RCC 7860 (cell line): ENCODE data around the gene LARGE2.

Experiments
- DNase-seq: peaks from one replicate; pipeline ENCODE4 v3.0.0-alpha.2; 2015; ENCODE audit warnings: low spot score
- FAIRE-seq: peaks from 2 replicates; lab custom pipeline; 2012; peaks lifted over from hg19 to GRCh38; lab: Jason Lieb, UNC

The LARGE2 gene

GRCh38 chr11:45927684-45928413 lies 5.4 kb downstream of the LARGE2 start:
- no peak for FAIRE-seq
- DNase-seq, result no peak

- FAIRE-seq, result no peak
- DNase-seq, result no peak
These were observed 6.2 kb downstream of the LARGE2 start for GRCh38 chr11:45928535-45929215.

GRCh38 chr11:45929486-45930030 lies 7.1 kb downstream of the LARGE2 start:
- FAIRE-seq, result no peak

GRCh38 chr11:45930031-45930794 lies 7.8 kb downstream of the LARGE2 start:
- DNase-seq, result no peak
- FAIRE-seq, result no peak

More at GRCh38 chr11:45929486-45930030, 7.1 kb downstream of the LARGE2 start:
- no peak for DNase-seq

GRCh38 chr11:45930951-45931570 lies 8.6 kb downstream of the LARGE2 start:
- FAIRE-seq, result no peak
- no peak for DNase-seq

GRCh38 chr11:45931739-45932138 lies 9.3 kb downstream of the LARGE2 start:
- no peak for DNase-seq
- no peak for FAIRE-seq

GRCh38 chr11:45932217-45932616 lies 9.8 kb downstream of the LARGE2 start:
- DNase-seq (no peak), FAIRE-seq (no peak)

GRCh38 chr11:45933131-45933831 lies 10.8 kb downstream of the LARGE2 start:
- FAIRE-seq, result no peak
- DNase-seq, result no peak

GRCh38 chr11:45933846-45934579 lies 11.6 kb downstream of the LARGE2 start:
- DNase-seq (no peak), FAIRE-seq (no peak)

- FAIRE-seq, result no peak
- DNase-seq, result no peak
These were observed 12.3 kb downstream of the LARGE2 start for GRCh38 chr11:45934580-45935318.

GRCh38 chr11:45935349-45936064 lies 13.1 kb downstream of the LARGE2 start:
- FAIRE-seq, result no peak
- no peak for DNase-seq

GRCh38 chr11:45936511-45937054 lies 14.1 kb downstream of the LARGE2 start:
- no peak for FAIRE-seq
- no peak for DNase-seq

GRCh38 chr11:45937916-45938315 lies 15.5 kb downstream of the LARGE2 start:
- DNase-seq (no peak), FAIRE-seq (no peak)

- FAIRE-seq, result no peak
- no peak for DNase-seq
These were observed 17.4 kb downstream of the LARGE2 start for GRCh38 chr11:45939836-45940235.

- FAIRE-seq (no peak), DNase-seq (no peak)
These were observed 18.8 kb downstream of the LARGE2 start for GRCh38 chr11:45941285-45941684.

- DNase-seq (no peak), FAIRE-seq (peak; percentile 44)
These were observed 19.9 kb downstream of the LARGE2 start for GRCh38 chr11:45942381-45942780.

- FAIRE-seq (no peak), DNase-seq (no peak)
These were observed 23.0 kb downstream of the LARGE2 start for GRCh38 chr11:45945397-45945999.

- DNase-seq (no peak), FAIRE-seq (no peak)
These were observed 25.4 kb downstream of the LARGE2 start for GRCh38 chr11:45947885-45948284.
